DOHH2 (cell line): ENCODE data around the gene ZBTB22.

Source experiments
- H3F3A ChIP-seq: fragments of 200-600 bp; sonication (generic), shearing (Covaris generic); 2 replicates; pipeline ENCODE4 v1.6.0; 2016; ENCODE audit warnings: antibody characterized with exemption, mild to moderate bottlenecking; ENCODE audit not compliant: control insufficient read depth, insufficient read depth
- H3K27ac ChIP-seq: fragments of 200-600 bp; sonication (generic); 2 replicates; pipeline ENCODE4 v1.5.1; 2014; ENCODE audit warnings: low read depth, mild to moderate bottlenecking, low read length, moderate library complexity
- H3K27me3 ChIP-seq: fragments of 200-600 bp; sonication (generic); 2 replicates; pipeline ENCODE4 v1.6.1; 2014; ENCODE audit warnings: mild to moderate bottlenecking, low read length, mixed read lengths; ENCODE audit not compliant: control insufficient read depth
- H3K36me3 ChIP-seq: fragments of 200-600 bp; sonication (generic); 2 replicates; pipeline ENCODE4 v1.6.1; 2014; ENCODE audit warnings: mild to moderate bottlenecking, low read length, moderate library complexity, mixed read lengths; ENCODE audit not compliant: control insufficient read depth
- H3K4me1 ChIP-seq: fragments of 200-600 bp; sonication (generic); 2 replicates; pipeline ENCODE4 v1.6.1; 2014; ENCODE audit warnings: mild to moderate bottlenecking, low read length, mixed read lengths; ENCODE audit not compliant: control insufficient read depth
- H3K4me2 ChIP-seq: fragments of 200-600 bp; sonication (generic); 2 replicates; pipeline ENCODE4 v1.6.0; 2014; ENCODE audit warnings: mild to moderate bottlenecking, low read length, moderate library complexity
- H3K4me3 ChIP-seq: fragments of 200-600 bp; sonication (generic); 2 replicates; pipeline ENCODE4 v1.5.1; 2014; ENCODE audit warnings: mild to moderate bottlenecking, low read length, mixed read lengths
- H3K79me2 ChIP-seq: fragments of 200-600 bp; sonication (generic); 2 replicates; pipeline ENCODE4 v1.6.1; 2014; ENCODE audit warnings: mild to moderate bottlenecking, low read length, mixed read lengths; ENCODE audit not compliant: control insufficient read depth
- H3K9me2 ChIP-seq: fragments of 200-600 bp; sonication (generic); replicated peaks from 2 replicates; pipeline ENCODE4 v1.6.1; 2014; ENCODE audit warnings: mild to moderate bottlenecking, low read length, mixed read lengths; ENCODE audit not compliant: control insufficient read depth
- H3K9me3 ChIP-seq: fragments of 200-600 bp; sonication (generic); 2 replicates; pipeline ENCODE4 v1.6.1; 2014; ENCODE audit warnings: antibody characterized with exemption, low read length, mixed read lengths; ENCODE audit not compliant: control insufficient read depth, insufficient read depth
- H4K20me1 ChIP-seq: fragments of 200-600 bp; sonication (generic); 2 replicates; pipeline ENCODE4 v1.6.0; 2014; ENCODE audit warnings: low read depth, mild to moderate bottlenecking, antibody characterized with exemption, low read length, moderate library complexity; ENCODE audit not compliant: control insufficient read depth, insufficient read depth
- CTCF ChIP-seq: fragments of 200-600 bp; sonication (generic); IDR thresholded peaks from one replicate; pipeline ENCODE4 v1.5.1; 2014; ENCODE audit warnings: antibody characterized with exemption, mild to moderate bottlenecking, low read depth, low read length; ENCODE audit not compliant: poor library complexity, severe bottlenecking
- EZH2phosphoT487 ChIP-seq: fragments of 200-600 bp; sonication (generic); IDR thresholded peaks from 2 replicates; pipeline ENCODE4 v1.6.1; 2017; ENCODE audit warnings: borderline replicate concordance, mild to moderate bottlenecking, antibody characterized with exemption, low read length, moderate library complexity, mixed read lengths

ZBTB22 gene

DNA sequence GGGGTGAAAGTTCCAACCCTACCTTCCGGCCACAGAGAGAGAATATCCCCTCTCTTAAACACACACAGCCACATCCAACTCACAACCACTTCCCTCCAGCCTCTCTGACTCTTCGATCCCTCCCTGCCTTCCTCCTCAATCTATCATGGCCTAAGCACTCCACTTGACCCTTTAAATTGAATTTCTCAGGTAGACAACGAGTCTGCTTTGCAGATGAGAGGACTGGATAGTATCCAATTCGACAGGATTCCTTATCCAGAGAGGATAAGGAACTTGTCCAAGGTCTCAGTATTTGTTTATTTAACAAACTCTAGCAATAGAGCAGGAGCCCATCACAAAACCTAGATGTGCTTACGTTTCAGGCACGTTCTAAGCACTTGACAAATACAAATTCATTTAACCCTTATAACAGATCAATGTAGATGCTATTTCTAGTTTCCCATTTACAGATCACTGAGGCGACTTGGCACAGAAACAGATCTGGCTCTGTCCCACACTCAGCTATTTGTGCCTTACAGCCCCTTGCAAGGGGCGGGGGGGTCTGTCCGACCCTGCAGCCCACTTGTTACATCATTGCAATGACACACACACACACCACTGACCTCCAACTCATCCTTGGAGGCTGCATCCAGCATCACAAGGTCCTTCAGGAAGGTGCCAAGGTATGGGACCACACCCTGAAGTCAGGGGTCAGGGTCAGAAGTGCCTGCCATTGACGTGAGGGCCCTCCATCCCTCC, 23.3 kb downstream of the ZBTB22 start:
- Histone ChIP-seq H3K4me3 (no peak overlapping the region), H3K27me3 (no peaks in the 10 kb centered on the region), H3K9me2 (no peaks in the 10 kb centered on the region), H3K27ac (no peak overlapping the region), H3K79me2 (peaks cover 40% of the 10 kb centered on the region), H4K20me1 (no peaks in the 10 kb centered on the region), H3K9me3 (no peaks in the 10 kb centered on the region), H3F3A (peaks cover 14% of the 10 kb centered on the region; the same call in 1 of the 2 replicates), H3K4me1 (peaks cover 23% of the 10 kb centered on the region), H3K36me3 (peaks cover 67% of the 10 kb centered on the region), H3K4me2 (no peak overlapping the region)
- no peak for TF ChIP-seq CTCF
- no peak for TF ChIP-seq EZH2phosphoT487

DNA sequence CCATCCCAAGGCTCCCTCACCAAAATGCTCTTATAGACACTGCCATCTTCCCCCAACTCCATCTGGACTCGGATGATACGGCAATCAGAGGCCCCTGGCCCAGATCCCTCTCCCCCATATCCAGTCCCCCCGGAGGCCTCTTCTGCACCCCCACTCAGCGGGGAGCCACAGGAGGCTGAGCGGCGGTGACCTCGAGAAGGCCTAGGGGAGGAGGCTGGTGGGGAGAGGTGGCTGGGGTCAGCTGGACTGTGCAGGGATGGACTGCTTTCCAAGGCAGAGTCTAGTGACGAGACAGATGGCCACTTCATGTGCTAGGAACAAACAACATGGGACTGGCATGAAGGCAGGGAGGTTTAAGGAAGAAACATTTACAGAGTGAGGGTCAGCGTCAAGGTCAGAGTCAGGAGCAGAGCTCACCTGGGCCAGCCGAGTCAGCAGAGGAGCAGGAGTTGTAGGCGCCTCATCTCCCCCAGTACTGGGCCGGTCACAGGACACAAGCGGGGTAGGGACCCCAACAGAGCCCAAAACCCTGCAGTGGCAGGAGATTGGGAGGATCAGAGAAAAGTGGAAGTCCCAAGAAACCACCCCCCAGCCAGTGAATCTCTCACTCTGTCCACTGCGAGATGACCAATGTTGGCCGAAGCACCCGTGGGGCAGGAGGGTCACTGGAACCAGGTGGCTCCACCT, 24.4 kb downstream of the ZBTB22 start:
- H3K36me3 ChIP-seq = peaks cover 69% of the 10 kb centered on the region

GRCh38 chr6:33290459-33290858, 27.1 kb downstream of the ZBTB22 start:
- Histone ChIP-seq H4K20me1 (no peaks in the 10 kb centered on the region), H3K4me2 (peak overlapping the region; percentile 87), H3F3A (peaks cover 11% of the 10 kb centered on the region; the same call in 1 of the 2 replicates), H3K79me2 (peaks cover 55% of the 10 kb centered on the region), H3K27me3 (no peaks in the 10 kb centered on the region), H3K9me2 (no peaks in the 10 kb centered on the region), H3K4me1 (peaks cover 25% of the 10 kb centered on the region), H3K4me3 (peak overlapping the region; percentile 93), H3K27ac (0 out of 2 replicates have a peak overlapping the region, but pooled peaks have one; percentile 35), H3K9me3 (no peaks in the 10 kb centered on the region), H3K36me3 (peaks cover 72% of the 10 kb centered on the region)
- TF ChIP-seq EZH2phosphoT487 (no peak), CTCF (no peak)

More for the DNA sequence above, 24.4 kb downstream of the ZBTB22 start:
- Histone ChIP-seq H4K20me1 (no peaks in the 10 kb centered on the region), H3K4me1 (peaks cover 25% of the 10 kb centered on the region), H3K4me2 (no peak overlapping the region), H3K4me3 (no peak overlapping the region), H3K79me2 (peaks cover 48% of the 10 kb centered on the region), H3K27me3 (no peaks in the 10 kb centered on the region), H3K9me3 (no peaks in the 10 kb centered on the region), H3F3A (peaks cover 11% of the 10 kb centered on the region; the same call in 1 of the 2 replicates), H3K9me2 (no peaks in the 10 kb centered on the region), H3K27ac (no peak overlapping the region)
- no peak for TF ChIP-seq CTCF
- no peak for TF ChIP-seq EZH2phosphoT487
